Measurements from ENCODE around the gene ARSD. TPM values are rescaled to one million over a fixed set of nuclear protein-coding genes. Genes with fewer than 3 reads are reported as not detected.
"Not testable (repeated sequence)": the region's sequence is repeated elsewhere in the genome, so short reads cannot be mapped to it uniquely, and the experiment has no call there.

Gene ARSD
- total RNA-seq = 6.1 and 8.0 TPM in 2 replicates

- CTCF ChIA-PET = no interaction called here
- POLR2A ChIA-PET = interaction anchor here (0.6 kb wide), 1 partner anchor 887 kb away, joined by 15 read pairs; no protein-coding TSS in a partner anchor
- H3K27ac Mint-ChIP-seq = peak within 1 kb of the TSS; percentile 86
- peak; percentile 37 for DNase-seq
- no peaks in the 10 kb centered on the region for H3K27me3 Mint-ChIP-seq
- H3K4me1 Mint-ChIP-seq = no peaks in the 10 kb centered on the region
- H3K36me3 Mint-ChIP-seq (ENCODE audit: low read depth) = peaks cover 2% of the 10 kb centered on the region
- intact Hi-C loops (cut with micrococcal nuclease) = no loop called here
- peak within 1 kb of the TSS; percentile 91 for H3K4me3 Mint-ChIP-seq
- no peaks in the 10 kb centered on the region for H3K9me3 Mint-ChIP-seq
- ATAC-seq (ENCODE audit: low read depth) = peak; percentile 94
- TF ChIP-seq CTCF (IDR thresholded peaks at IDR 0.05) = no peak
These were observed at the start of gene ARSD for GRCh38 chrX:2928583-2929434. ARSD (minus strand) TSS chrX:2929339; CDS start chrX:2929275, 64 bp downstream.

- H3K9me3 Mint-ChIP-seq; intact Hi-C loops (cut with micrococcal nuclease); H3K36me3 Mint-ChIP-seq (ENCODE audit: low read depth); H3K4me3 Mint-ChIP-seq; H3K27me3 Mint-ChIP-seq; H3K27ac Mint-ChIP-seq; DNase-seq; H3K4me1 Mint-ChIP-seq; POLR2A ChIA-PET; ATAC-seq (ENCODE audit: low read depth); CTCF ChIA-PET: not testable (repeated sequence)
These were observed 49.5 kb upstream of the ARSD start for GRCh38 chrX:2978639-2979038.

- ChIA-PET CTCF (no interaction called here), POLR2A (no interaction called here)
- Mint-ChIP-seq H3K27ac (no peak overlapping the region), H3K27me3 (peaks cover under 1% of the 10 kb centered on the region), H3K4me3 (no peak overlapping the region), H3K9me3 (no peaks in the 10 kb centered on the region), H3K36me3 (ENCODE audit: low read depth) (no peaks in the 10 kb centered on the region), H3K4me1 (no peaks in the 10 kb centered on the region)
- no peak for DNase-seq
- no peak for ATAC-seq (ENCODE audit: low read depth)
- intact Hi-C loops (cut with micrococcal nuclease) = no loop called here
- no peak for TF ChIP-seq CTCF (IDR thresholded peaks at IDR 0.05)
These were observed 45.8 kb upstream of the ARSD start for GRCh38 chrX:2974961-2975360.

GRCh38 chrX:2972391-2972790 lies 43.3 kb upstream of the ARSD start:
- no peak for TF ChIP-seq CTCF (IDR thresholded peaks at IDR 0.05)
- DNase-seq (no peak), ATAC-seq (ENCODE audit: low read depth) (no peak)
- Mint-ChIP-seq H3K27ac (no peak overlapping the region), H3K4me1 (no peaks in the 10 kb centered on the region), H3K36me3 (ENCODE audit: low read depth) (no peaks in the 10 kb centered on the region), H3K4me3 (no peak overlapping the region), H3K9me3 (no peaks in the 10 kb centered on the region), H3K27me3 (peaks cover 3% of the 10 kb centered on the region)
- ChIA-PET CTCF (no interaction called here), POLR2A (no interaction called here)
- intact Hi-C loops (cut with micrococcal nuclease) = no loop called here

- Mint-ChIP-seq H3K4me3 (no peak overlapping the region), H3K36me3 (ENCODE audit: low read depth) (no peaks in the 10 kb centered on the region), H3K9me3 (no peaks in the 10 kb centered on the region), H3K27ac (no peak overlapping the region), H3K27me3 (peaks cover 3% of the 10 kb centered on the region), H3K4me1 (no peaks in the 10 kb centered on the region)
- ChIA-PET CTCF (no interaction called here), POLR2A (no interaction called here)
- intact Hi-C loops (cut with micrococcal nuclease) = no loop called here
- DNase-seq = no peak
- no peak for ATAC-seq (ENCODE audit: low read depth)
- no peak for TF ChIP-seq CTCF (IDR thresholded peaks at IDR 0.05)
These were observed 39.9 kb upstream of the ARSD start for GRCh38 chrX:2969021-2969420.

All from activated B cell treated with CpG ODN at 0.5 μM for 24 hours (primary cell).